Prostate gland (tissue), 2 donors: ENCODE measurements around the gene MCRIP2. TPM values are rescaled to one million over a fixed set of nuclear protein-coding genes. Genes with fewer than 3 reads are reported as not detected.

Experiments used
- DNase-seq: peaks from one replicate; pipeline ENCODE4 v3.0.0-alpha.2; 2019; ENCODE audit warnings: low spot score
- H3K27ac ChIP-seq, 2 donors: fragments of 200-600 bp; sonication (generic); 2 replicates each; pipeline ENCODE4 v1.5.1; 2017 to 2019
- H3K27me3 ChIP-seq: fragments of 200-600 bp; sonication (generic); replicated peaks from 2 replicates; pipeline ENCODE4 v1.5.1; 2019; ENCODE audit not compliant: insufficient read depth
- H3K36me3 ChIP-seq, 2 donors: fragments of 200-600 bp; sonication (generic); 1 replicate in 1 of 2; 2 replicates in 1 of 2; pipeline versions ENCODE4 v1.5.1 to v1.8.1; 2017 to 2019
- H3K4me1 ChIP-seq: fragments of 200-600 bp; sonication (generic); replicated peaks from 2 replicates; pipeline ENCODE4 v1.5.1; 2019
- H3K4me3 ChIP-seq, 2 donors: fragments of 200-600 bp; sonication (generic); 2 replicates each; pipeline ENCODE4 v1.5.1; 2017 to 2019
- H3K9me3 ChIP-seq: fragments of 200-600 bp; sonication (generic); 2 replicates; pipeline ENCODE4 v1.5.1; 2017
- CTCF ChIP-seq, 4 experiments: fragments of 200-600 bp in 2 of 4; fragments of 450-650 bp in 2 of 4; sonication (generic) in 2 of 4; IDR thresholded peaks; 1 replicate in 3 of 4; 2 replicates in 1 of 4; pipeline ENCODE4 v1.5.1; 2016 to 2019; ENCODE audit warnings: antibody characterized with exemption in 4 of 4, mild to moderate bottlenecking in 2 of 4, moderate library complexity in 2 of 4
- POLR2A ChIP-seq: fragments of 450-650 bp; IDR thresholded peaks from one replicate; pipeline ENCODE4 v1.6.1; 2016; ENCODE audit warnings: antibody characterized with exemption, mild to moderate bottlenecking
- POLR2AphosphoS5 ChIP-seq: sonication (generic); formaldehyde crosslinking; IDR thresholded peaks from one replicate; pipeline ENCODE4 v1.6.1; 2017; ENCODE audit warnings: antibody characterized with exemption
- WGBS: methylation state at CpG from one replicate; pipeline ENCODE4 v1.1.5; 2018; 5-methylcytosine and 5-hydroxymethylcytosine counted together
- intact Hi-C: fragments of 100-400 bp; cut with DNase I; formaldehyde crosslinking; loops from one replicate; pipeline ENCODE4 v1.14.2; 2022
- total RNA-seq, 2 donors: library from RNA; depleted of rRNA; stranded (reverse); fragments of >200 nt; gene quantifications; one replicate each; pipeline ENCODE4 v1.1.0, GENCODE V29; 2016

The MCRIP2 gene
- total RNA-seq, 2 donors from 2014 or later: 59.5 to 61.6 TPM

DNA sequence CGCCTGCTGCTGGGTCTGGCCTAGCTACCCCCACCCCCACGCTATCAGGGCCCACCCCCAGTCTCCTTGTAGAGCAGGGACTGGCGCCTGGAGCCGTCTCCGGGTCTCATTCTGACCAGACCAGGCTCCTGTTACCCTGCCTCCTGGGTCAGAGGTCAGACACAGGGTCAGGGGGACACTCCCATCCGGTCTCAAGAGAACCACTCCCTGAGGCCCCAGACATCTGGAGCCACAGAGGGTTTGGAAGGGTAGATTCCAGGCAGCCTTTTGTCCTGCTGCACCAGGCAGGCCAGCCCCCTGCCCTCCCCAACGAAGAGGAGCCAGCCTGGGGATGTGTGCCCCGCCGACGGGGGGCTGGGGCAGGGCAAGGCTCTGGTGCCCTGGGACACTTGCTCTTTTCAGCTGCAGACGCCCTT lies 11.8 kb upstream of the MCRIP2 start:
- Histone ChIP-seq H3K9me3 (no peaks in the 10 kb centered on the region), H3K36me3 (peaks cover 0 to 3% of the 10 kb centered on the region in 2 donors), H3K27me3 (no peaks in the 10 kb centered on the region), H3K27ac (no peak overlapping the region), H3K4me1 (peaks cover under 1% of the 10 kb centered on the region), H3K4me3 (no peak overlapping the region)
- TF ChIP-seq POLR2AphosphoS5 (no peak), POLR2A (no peak), CTCF (IDR thresholded peaks at IDR 0.05) (no peak)
- no peak for DNase-seq
- 56% methylated on average over 10 of the region's 11 CpGs for WGBS
- intact Hi-C loops: no loop called here

DNA sequence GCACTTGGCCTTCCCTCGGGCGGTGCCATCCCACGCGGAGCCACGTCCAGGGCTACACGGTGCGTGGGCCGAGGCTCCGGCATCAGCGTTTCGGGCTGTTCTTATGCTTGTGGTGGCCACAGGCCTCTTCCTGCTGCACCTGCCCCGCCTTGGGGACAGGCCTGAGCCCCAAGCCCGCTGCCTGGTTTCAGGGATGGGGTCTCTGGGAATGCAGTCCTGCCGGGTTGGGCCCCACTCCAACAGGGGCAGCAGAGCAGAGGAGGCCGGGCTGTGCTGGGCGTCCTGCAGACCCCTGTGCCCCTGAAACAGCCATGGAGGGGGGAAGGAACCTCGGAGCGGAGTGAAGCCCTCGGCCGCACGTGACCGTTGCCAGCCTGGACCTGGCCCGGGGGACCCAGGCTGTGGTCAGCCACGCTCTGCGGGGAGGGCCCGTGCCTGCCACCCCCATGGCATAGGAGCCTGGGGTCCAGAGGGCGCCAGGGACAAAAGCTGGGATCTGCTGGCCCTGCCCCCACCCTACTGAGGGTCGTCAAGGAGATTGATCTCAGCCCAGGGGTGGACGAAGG lies 11.3 kb upstream of the MCRIP2 start:
- Histone ChIP-seq H3K9me3 (no peaks in the 10 kb centered on the region), H3K27ac (no peak overlapping the region), H3K36me3 (peaks cover 0 to 3% of the 10 kb centered on the region in 2 donors), H3K27me3 (no peaks in the 10 kb centered on the region), H3K4me1 (peaks cover 6% of the 10 kb centered on the region), H3K4me3 (no peak overlapping the region)
- intact Hi-C loops: no loop called here
- no peak for TF ChIP-seq POLR2A
- no peak for TF ChIP-seq CTCF (IDR thresholded peaks at IDR 0.05)
- TF ChIP-seq POLR2AphosphoS5: no peak
- 62% methylated on average over 26 of the region's 29 CpGs for WGBS
- DNase-seq: no peak

GRCh38 chr16:630815-631405 lies 10.7 kb upstream of the MCRIP2 start, which contains the start of gene WFIKKN1:
Gene WFIKKN1 (plus strand): TSS chr16:630985. CDS start chr16:631254, 269 bp downstream.
- no peak for DNase-seq
- WGBS: 11% methylated on average over 18 of the region's 23 CpGs
- Histone ChIP-seq H3K27ac (no peak within 1 kb of the TSS), H3K4me1 (peaks cover 9% of the 10 kb centered on the region), H3K4me3 (no peak within 1 kb of the TSS), H3K36me3 (peaks cover 0 to 3% of the 10 kb centered on the region in 2 donors), H3K9me3 (no peaks in the 10 kb centered on the region), H3K27me3 (no peaks in the 10 kb centered on the region)
- TF ChIP-seq POLR2AphosphoS5 (no peak), POLR2A (no peak), CTCF (IDR thresholded peaks at IDR 0.05) (no peak)
- intact Hi-C loops: no loop called here

DNA sequence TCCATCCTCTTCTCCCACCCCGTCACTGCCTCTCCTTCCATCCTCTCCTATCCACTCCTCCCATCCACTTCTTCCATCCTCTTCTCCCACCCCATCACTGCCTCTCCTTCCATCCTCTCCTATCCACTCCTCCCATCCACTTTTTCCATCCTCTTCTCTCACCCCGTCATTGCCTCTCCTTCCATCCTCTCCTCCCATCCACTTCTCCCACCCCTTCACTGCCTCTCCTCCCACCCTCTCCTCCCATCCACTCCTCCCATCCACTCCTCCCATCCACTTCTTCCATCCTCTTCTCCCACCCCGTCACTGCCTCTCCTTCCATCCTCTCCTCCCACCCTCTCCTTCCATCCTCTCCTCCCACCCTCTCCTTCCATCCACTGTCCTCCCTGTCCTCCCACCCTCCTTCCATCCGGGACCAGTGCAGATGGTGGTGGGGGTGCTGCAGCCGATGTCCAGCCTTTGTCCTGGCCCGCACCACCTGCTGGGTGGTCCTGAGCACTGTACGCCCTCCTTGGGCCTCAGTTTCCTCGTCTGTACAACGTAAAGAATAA lies 9.7 kb upstream of the MCRIP2 start:
- Histone ChIP-seq H3K27me3 (no peaks in the 10 kb centered on the region), H3K4me3 (no peak overlapping the region), H3K9me3 (no peaks in the 10 kb centered on the region), H3K27ac (no peak overlapping the region), H3K4me1 (peaks cover 9% of the 10 kb centered on the region), H3K36me3 (no peaks in the 10 kb centered on the region)
- DNase-seq: no peak
- TF ChIP-seq POLR2A: no peak
- TF ChIP-seq POLR2AphosphoS5: no peak
- no peak for TF ChIP-seq CTCF (IDR thresholded peaks at IDR 0.05)
- WGBS: 55% methylated on average over 9 of the region's 9 CpGs
- intact Hi-C loops: no loop called here
